GM12878 (cell line): Measurements from ENCODE around the gene RINT1. TPM values are rescaled to one million over a fixed set of nuclear protein-coding genes. Genes with fewer than 3 reads are reported as not detected.
A peak's percentile ranks its signal among the peaks of the same experiment; 100 is the strongest.

Experiments
- ATAC-seq: fragments of 200-7000 bp; cut with Tn5 transposase; 3 replicates; pipeline ENCODE4 v1.9.1; 2020; ENCODE audit warnings: mild to moderate bottlenecking, moderate library complexity
- BruUV-seq: library from RNA; stranded (reverse); fragments of 400-500 nt; replicated peaks from 2 replicates; lab custom pipeline; 2021; lab: Mats Ljungman, UMichigan
- CTCF ChIA-PET: fragments of 300-600 bp; sonication (Branson Sonifier 250); formaldehyde crosslinking; extraction: SDS; loops from one replicate; lab custom pipeline; 2021; ENCODE audit warnings: inconsistent platforms; lab: Yijun Ruan, JAX
- POLR2A ChIA-PET: fragments of 350-600 bp; formaldehyde crosslinking; extraction: SDS; loops from one replicate; lab custom pipeline; 2021; ENCODE audit warnings: inconsistent platforms; lab: Charles Lee
- RAD21 ChIA-PET: fragments of 300-600 bp; sonication (Branson Sonifier 250); formaldehyde crosslinking; loops from one replicate; lab custom pipeline; 2023; ENCODE audit warnings: antibody characterized with exemption; ENCODE audit not compliant: unreplicated experiment; lab: Charles Lee
- SMC1A ChIA-PET: fragments of 300-600 bp; sonication (Branson Sonifier 250); formaldehyde crosslinking; loops from one replicate; lab custom pipeline; 2023; ENCODE audit not compliant: unreplicated experiment, uncharacterized antibody; lab: Charles Lee
- DNase-seq: peaks from one replicate; pipeline ENCODE4 v3.0.0-alpha.2; 2011; ENCODE audit warnings: low read depth, low spot score
- FAIRE-seq: peaks from 3 replicates; lab custom pipeline; 2011; peaks lifted over from hg19 to GRCh38; lab: Jason Lieb, UNC
- H2AFZ ChIP-seq: 2 replicates; pipeline ENCODE4 v1.6.0; 2011; ENCODE audit warnings: low read depth, low read length, control low read depth; ENCODE audit not compliant: control insufficient read depth
- H3K27ac ChIP-seq: 2 replicates; pipeline ENCODE4 v1.5.1; 2011; ENCODE audit warnings: control low read depth; ENCODE audit not compliant: control insufficient read depth, insufficient read depth
- H3K27me3 ChIP-seq, 2 experiments: replicated peaks in 1 of 2; 2 replicates each; pipeline versions ENCODE4 v1.6.0 to v1.6.1; 2011; ENCODE audit warnings: low read length in 1 of 2; ENCODE audit not compliant: control insufficient read depth in 2 of 2, insufficient read depth in 2 of 2
- H3K36me3 ChIP-seq, 2 experiments: 2 replicates each; pipeline ENCODE4 v1.5.1; 2011; ENCODE audit warnings: low read length in 1 of 2; ENCODE audit not compliant: control insufficient read depth in 2 of 2, insufficient read depth in 2 of 2
- H3K4me1 ChIP-seq: 2 replicates; pipeline ENCODE4 v1.6.1; 2011; ENCODE audit warnings: mild to moderate bottlenecking, low read length, moderate library complexity, mixed read lengths; ENCODE audit not compliant: control insufficient read depth, insufficient read depth
- H3K4me2 ChIP-seq: 2 replicates; pipeline ENCODE4 v1.6.0; 2011; ENCODE audit warnings: control low read depth; ENCODE audit not compliant: control insufficient read depth, insufficient read depth
- H3K4me3 ChIP-seq: fragments of 200-600 bp; sonication (generic); 2 replicates; pipeline ENCODE4 v1.5.1; 2016
- H3K79me2 ChIP-seq: 2 replicates; pipeline ENCODE4 v1.6.0; 2011; ENCODE audit warnings: low read length; ENCODE audit not compliant: control insufficient read depth, insufficient read depth
- H3K9ac ChIP-seq: 2 replicates; pipeline ENCODE4 v1.8.0; 2011; ENCODE audit warnings: low read length, control low read depth, mixed read lengths; ENCODE audit not compliant: control insufficient read depth, insufficient read depth
- H3K9me3 ChIP-seq: replicated peaks from 3 replicates; pipeline ENCODE4 v1.5.1; 2011; ENCODE audit warnings: mild to moderate bottlenecking, low read length; ENCODE audit not compliant: control insufficient read depth, insufficient read depth
- H4K20me1 ChIP-seq: 2 replicates; pipeline ENCODE4 v1.6.0; 2011; ENCODE audit not compliant: control insufficient read depth, insufficient read depth
- BACH1 ChIP-seq: fragments of 450-650 bp; IDR thresholded peaks from 2 replicates; pipeline ENCODE4 v1.6.1; 2017; ENCODE audit warnings: mild to moderate bottlenecking, borderline replicate concordance
- BHLHE40 ChIP-seq, 2 experiments: fragments of 450-650 bp in 1 of 2; IDR thresholded peaks; 2 replicates each; pipeline ENCODE4 v1.6.1; 2011 to 2017; ENCODE audit warnings: low read depth in 2 of 2, borderline replicate concordance in 1 of 2, improper control_type of control experiment in 1 of 2, low read length in 1 of 2, mild to moderate bottlenecking in 1 of 2
- CEBPB ChIP-seq, 2 experiments: fragments of 150-350 bp in 1 of 2; IDR thresholded peaks; 2 replicates each; pipeline ENCODE4 v1.6.1; 2012 to 2014; ENCODE audit warnings: low read depth in 2 of 2, low read length in 2 of 2, borderline replicate concordance in 1 of 2, inconsistent platforms in 1 of 2
- CHD1 ChIP-seq: IDR thresholded peaks from 2 replicates; pipeline ENCODE4 v1.6.1; 2012; ENCODE audit warnings: low read depth, low read length, improper control_type of control experiment
- IKZF1 ChIP-seq: fragments of 450-650 bp; conservative IDR thresholded peaks from 2 replicates; pipeline ENCODE4 v1.6.1; 2017; ENCODE audit warnings: antibody characterized with exemption, mild to moderate bottlenecking
- MEF2A ChIP-seq: IDR thresholded peaks from 2 replicates; pipeline ENCODE4 v1.6.1; 2011; ENCODE audit warnings: low read depth, mild to moderate bottlenecking, low read length, moderate library complexity; ENCODE audit not compliant: insufficient read depth
- MTA2 ChIP-seq: fragments of 450-650 bp; IDR thresholded peaks from 2 replicates; pipeline ENCODE4 v1.6.1; 2016; ENCODE audit warnings: low read depth, mild to moderate bottlenecking, moderate library complexity
- NBN ChIP-seq: fragments of 450-650 bp; IDR thresholded peaks from 2 replicates; pipeline ENCODE4 v1.6.1; 2016
- NFXL1 ChIP-seq: fragments of 450-650 bp; IDR thresholded peaks from 2 replicates; pipeline ENCODE4 v1.6.1; 2017; ENCODE audit warnings: antibody characterized with exemption, mild to moderate bottlenecking, borderline replicate concordance
- PAX5 ChIP-seq: IDR thresholded peaks from 2 replicates; pipeline ENCODE4 v1.6.1; 2011; ENCODE audit warnings: low read depth, low read length, borderline replicate concordance
- SIN3A ChIP-seq: IDR thresholded peaks from 2 replicates; pipeline ENCODE4 v1.6.1; 2012; ENCODE audit warnings: low read depth, low read length, improper control_type of control experiment
- TCF12 ChIP-seq: IDR thresholded peaks from 2 replicates; pipeline ENCODE4 v1.6.1; 2011; ENCODE audit warnings: low read depth, mild to moderate bottlenecking, low read length
- ZBTB4 ChIP-seq: fragments of 450-650 bp; formaldehyde crosslinking; IDR thresholded peaks from 2 replicates; pipeline ENCODE4 v1.4.0; 2022; ENCODE audit warnings: mild to moderate bottlenecking, moderate library complexity
- WGBS: methylation state at CpG from one replicate; pipeline ENCODE4 v1.1.6; 2016; ENCODE audit warnings: low lambda C conversion rate; ENCODE audit not compliant: insufficient replicate concordance, insufficient coverage; ENCODE audit errors: missing lambda C conversion rate; 5-methylcytosine and 5-hydroxymethylcytosine counted together
- in situ Hi-C: fragments of 300-500 bp; cut with MboI; formaldehyde crosslinking; loops from 9 replicates; pipeline ENCODE4 v1.14.3; 2018; ENCODE audit warnings: mixed read lengths
- intact Hi-C: fragments of 100-400 bp; cut with micrococcal nuclease; formaldehyde crosslinking; loops from one replicate; pipeline ENCODE4 v1.14.2; 2022; ENCODE audit not compliant: unreplicated experiment
- polyA plus RNA-seq, 11 experiments: library from polyadenylated mRNA; depleted of rRNA in 4 of 11; unstranded in 6 of 11; stranded (reverse) in 5 of 11; fragments of >200 nt; fragmentation: Nextera tagmentation in 4 of 11; fragmentation: Illumina TruSeq in 1 of 11; extraction: Ambion mirVana in 4 of 11; extraction: Trizol in 1 of 11; gene quantifications; 1 replicate in 1 of 11; 2 replicates in 10 of 11; pipeline versions ENCODE4 v1.2.1 to v1.2.3, GENCODE V29; 2011 to 2016; ENCODE audit warnings: inconsistent platforms in 2 of 11, missing spikeins in 2 of 11, low read depth in 1 of 11
- total RNA-seq, 4 experiments: library from RNA; depleted of rRNA in 3 of 4; stranded (reverse); fragments of >200 nt in 3 of 4; fragmentation: Illumina TruSeq in 1 of 4; extraction: Trizol in 1 of 4; gene quantifications; 2 replicates each; pipeline versions ENCODE4 v1.2.1 to v1.2.3, GENCODE V29; 2013 to 2021
- TF ChIP-seq, protein P1 (sequence below): fragments of 450-650 bp; IDR thresholded peaks from 2 replicates; pipeline ENCODE4 v1.6.1; 2017; ENCODE audit warnings: mild to moderate bottlenecking, moderate library complexity

The RINT1 gene
- total and polyA plus RNA-seq, 10 of the 15 experiments (the other 5 are each of a cell fraction or from before 2014, with no cell fraction given) = 6.7 to 32.3 (median 17.3) TPM

- Histone ChIP-seq H3K4me2 (peak within 1 kb of the TSS; percentile 94), H3K36me3 (no peaks in the 10 kb centered on the region; a peak in 1 of 4 replicates), H3K27ac (peak within 1 kb of the TSS; percentile 46), H4K20me1 (no peaks in the 10 kb centered on the region), H3K27me3 (no peaks in the 10 kb centered on the region; a peak in 1 of 4 replicates), H3K79me2 (peaks cover 21% of the 10 kb centered on the region), H3K9me3 (no peaks in the 10 kb centered on the region), H3K4me3 (peak within 1 kb of the TSS; percentile 94), H3K4me1 (peaks cover 7% of the 10 kb centered on the region; the same call in 1 of the 2 replicates), H3K9ac (peak within 1 kb of the TSS; percentile 55), H2AFZ (peak within 1 kb of the TSS; percentile 97)
- SMC1A ChIA-PET = interaction anchor here (2.1 kb wide), 1 partner anchor 10 kb away, joined by 9 read pairs; the partner anchor contains the start of gene RINT1
- FAIRE-seq (peak; percentile 80), ATAC-seq (peak; percentile 93), DNase-seq (no peak)
- POLR2A ChIA-PET = interaction anchor here (0.6 to 2.7 kb wide), 2 partner anchors 10 to 141 kb away, joined by 4 to 8 read pairs; partner anchors contain the start of gene RINT1
- under 1% methylated on average over 61 of the region's 96 CpGs for WGBS
- in situ Hi-C loops (no loop called here), intact Hi-C loops (loop anchor here (10.0 kb wide), 1 partner anchor 867 kb away; no protein-coding TSS in a partner anchor)
- RAD21 ChIA-PET = no interaction called here
- BruUV-seq = no TSS peak
- CTCF ChIA-PET = interaction anchor here (1.0 to 1.5 kb wide), 2 partner anchors 10 kb away, joined by 4 read pairs; partner anchors contain the start of gene RINT1
- TF ChIP-seq MTA2 (no peak), NFXL1 (no peak), BACH1 (peak; percentile 55; the same call in 1 of the 2 replicates), BHLHE40 (IDR thresholded peaks at IDR 0.05; ENCODE audit: borderline replicate concordance in 1 of 2, low read depth in 2 of 2, low read length in 1 of 2) (peak; percentile 95 to 99), MEF2A (no peak), CEBPB (IDR thresholded peaks at IDR 0.05; ENCODE audit: borderline replicate concordance in 1 of 2, low read depth in 2 of 2, low read length in 2 of 2) (no peak), ZBTB4 (CRISPR knock-in tag) (no peak), TCF12 (peak; percentile 49; the same call in 1 of the 2 replicates), CHD1 (no peak), NBN (0 out of 2 replicates have a peak, but pooled peaks have one; percentile 16), SIN3A (peak; percentile 72; the same call in 1 of the 2 replicates), IKZF1 (peak; percentile 50), PAX5 (no peak)
- TF ChIP-seq, protein P1, sequence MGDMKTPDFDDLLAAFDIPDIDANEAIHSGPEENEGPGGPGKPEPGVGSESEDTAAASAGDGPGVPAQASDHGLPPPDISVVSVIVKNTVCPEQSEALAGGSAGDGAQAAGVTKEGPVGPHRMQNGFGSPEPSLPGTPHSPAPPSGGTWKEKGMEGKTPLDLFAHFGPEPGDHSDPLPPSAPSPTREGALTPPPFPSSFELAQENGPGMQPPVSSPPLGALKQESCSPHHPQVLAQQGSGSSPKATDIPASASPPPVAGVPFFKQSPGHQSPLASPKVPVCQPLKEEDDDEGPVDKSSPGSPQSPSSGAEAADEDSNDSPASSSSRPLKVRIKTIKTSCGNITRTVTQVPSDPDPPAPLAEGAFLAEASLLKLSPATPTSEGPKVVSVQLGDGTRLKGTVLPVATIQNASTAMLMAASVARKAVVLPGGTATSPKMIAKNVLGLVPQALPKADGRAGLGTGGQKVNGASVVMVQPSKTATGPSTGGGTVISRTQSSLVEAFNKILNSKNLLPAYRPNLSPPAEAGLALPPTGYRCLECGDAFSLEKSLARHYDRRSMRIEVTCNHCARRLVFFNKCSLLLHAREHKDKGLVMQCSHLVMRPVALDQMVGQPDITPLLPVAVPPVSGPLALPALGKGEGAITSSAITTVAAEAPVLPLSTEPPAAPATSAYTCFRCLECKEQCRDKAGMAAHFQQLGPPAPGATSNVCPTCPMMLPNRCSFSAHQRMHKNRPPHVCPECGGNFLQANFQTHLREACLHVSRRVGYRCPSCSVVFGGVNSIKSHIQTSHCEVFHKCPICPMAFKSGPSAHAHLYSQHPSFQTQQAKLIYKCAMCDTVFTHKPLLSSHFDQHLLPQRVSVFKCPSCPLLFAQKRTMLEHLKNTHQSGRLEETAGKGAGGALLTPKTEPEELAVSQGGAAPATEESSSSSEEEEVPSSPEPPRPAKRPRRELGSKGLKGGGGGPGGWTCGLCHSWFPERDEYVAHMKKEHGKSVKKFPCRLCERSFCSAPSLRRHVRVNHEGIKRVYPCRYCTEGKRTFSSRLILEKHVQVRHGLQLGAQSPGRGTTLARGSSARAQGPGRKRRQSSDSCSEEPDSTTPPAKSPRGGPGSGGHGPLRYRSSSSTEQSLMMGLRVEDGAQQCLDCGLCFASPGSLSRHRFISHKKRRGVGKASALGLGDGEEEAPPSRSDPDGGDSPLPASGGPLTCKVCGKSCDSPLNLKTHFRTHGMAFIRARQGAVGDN = peak; percentile 22; the same call in 1 of the 2 replicates
Measured at GRCh38 chr7:105521717-105522463, 10.1 kb upstream of the RINT1 start, which contains the start of gene PUS7. PUS7 (minus strand) TSS chr7:105522271; CDS start chr7:105508512, 13,759 bp downstream.
